Inflammatory macrophage treated with lipopolysaccharide for 1 hour (primary cell): ENCODE results near the gene TMIGD1.

Experiments
- DNase-seq, 2 donors: peaks; one replicate each; pipeline ENCODE4 v3.0.0-alpha.2; 2020 to 2022

The TMIGD1 gene

DNA sequence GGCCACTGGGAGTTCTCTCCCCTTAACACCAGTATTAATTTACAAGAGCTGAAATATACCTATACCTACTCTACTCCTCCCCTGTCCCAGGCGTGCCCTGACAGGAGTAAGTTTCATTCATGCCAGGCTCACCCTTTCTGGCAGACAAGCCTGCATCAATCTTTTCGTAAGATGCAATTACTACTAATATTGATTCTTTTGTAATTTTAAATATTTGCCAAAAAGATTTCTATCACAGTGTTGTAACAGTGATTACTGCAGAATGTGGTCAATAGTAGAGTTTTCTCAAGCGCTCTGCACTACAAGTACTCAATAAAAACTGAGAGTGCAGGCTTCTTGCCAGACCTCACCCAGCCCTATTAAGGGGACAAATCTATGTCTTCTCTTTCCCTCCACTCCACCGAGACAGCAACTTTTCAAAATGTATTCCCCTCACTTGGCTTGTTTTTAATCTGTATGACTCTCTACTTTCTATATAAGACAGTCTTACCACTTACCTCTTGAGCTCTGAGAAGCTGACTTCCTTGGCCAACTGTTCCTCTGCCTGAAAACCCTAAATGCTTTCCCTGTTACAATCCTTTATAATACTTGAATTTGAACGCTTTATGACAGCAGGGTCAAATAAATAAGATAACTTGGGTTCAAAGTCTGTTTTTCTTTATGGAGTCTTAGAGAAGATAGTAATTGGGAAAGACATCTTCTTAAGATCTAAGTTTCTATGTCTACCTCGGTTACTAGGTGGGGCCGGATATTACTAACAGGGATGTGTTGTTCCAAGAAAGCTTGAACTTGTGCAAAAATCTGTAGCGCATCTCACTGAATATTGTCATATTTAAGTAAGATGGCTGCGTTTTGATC is at the start of gene TMIGD1:
Gene TMIGD1 (minus strand): TSS at position 555 of the 858 bp plus-strand sequence. CDS start 1,924 bp downstream, outside the sequence.
- no peak for DNase-seq

- DNase-seq, result no peak
These were observed 48.5 kb upstream of the TMIGD1 start for GRCh38 chr17:30382345-30382744.

DNA sequence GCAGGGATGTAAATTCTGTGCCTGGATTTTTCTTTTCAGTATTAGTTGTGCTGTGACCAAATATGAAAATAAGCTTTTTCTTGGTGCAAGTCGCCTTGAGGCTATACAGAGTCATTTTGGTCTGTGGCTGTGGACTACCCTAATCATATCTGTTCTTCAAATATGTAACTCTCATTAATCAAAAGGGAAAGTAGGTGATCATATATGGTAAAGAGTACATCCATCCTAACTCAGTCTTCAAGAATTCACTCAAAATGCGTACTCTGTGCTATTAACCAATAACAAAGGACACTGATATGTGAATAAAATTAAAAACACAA is 47.4 kb upstream of the TMIGD1 start:
- no peak for DNase-seq

- peak; percentile 16 to 39 for DNase-seq
These were observed 46.9 kb upstream of the TMIGD1 start for GRCh38 chr17:30380643-30381339.

GRCh38 chr17:30379903-30380381 is 46.1 kb upstream of the TMIGD1 start:
- peak; percentile 71 to 72 for DNase-seq

- peak in 1 of 2 donors; percentile 20 for DNase-seq
These were observed 45.5 kb upstream of the TMIGD1 start for GRCh38 chr17:30379303-30379902.

- peak; percentile 90 to 99 for DNase-seq
These were observed 45.0 kb upstream of the TMIGD1 start, which contains the start of gene CPD for GRCh38 chr17:30378825-30379302. CPD (plus strand) TSS chr17:30378927; CDS start chr17:30378981, 54 bp downstream.

DNA sequence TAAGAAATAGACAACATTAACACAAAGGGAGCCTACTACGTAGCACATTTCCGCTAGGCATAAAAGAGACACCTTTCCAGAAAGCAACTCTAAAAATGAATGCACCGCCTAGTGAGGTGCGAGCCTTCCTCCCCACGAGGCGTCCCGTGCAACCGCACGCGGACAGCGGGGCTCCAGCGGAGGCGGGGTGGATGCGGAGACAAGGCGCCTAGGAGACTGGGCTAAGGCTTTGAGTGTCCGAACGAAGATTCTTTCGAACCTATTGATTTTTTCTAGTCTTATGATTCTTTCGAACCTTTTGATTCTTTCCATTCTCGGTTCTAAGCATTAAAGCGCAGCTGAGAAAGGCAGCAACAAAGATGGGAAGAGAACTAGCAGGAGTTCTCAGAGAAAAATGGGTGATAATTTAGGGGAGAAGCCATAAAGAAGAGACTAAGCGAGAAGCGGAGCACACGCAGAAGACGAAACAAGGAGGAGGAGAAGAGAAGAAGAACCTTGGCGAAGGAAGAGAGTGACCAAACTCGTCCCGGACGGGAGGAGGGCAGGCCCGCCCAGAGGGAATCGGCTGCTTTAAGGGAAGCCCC is 44.5 kb upstream of the TMIGD1 start:
- no peak for DNase-seq

GRCh38 chr17:30377574-30378240 is 43.9 kb upstream of the TMIGD1 start:
- no peak for DNase-seq

DNA sequence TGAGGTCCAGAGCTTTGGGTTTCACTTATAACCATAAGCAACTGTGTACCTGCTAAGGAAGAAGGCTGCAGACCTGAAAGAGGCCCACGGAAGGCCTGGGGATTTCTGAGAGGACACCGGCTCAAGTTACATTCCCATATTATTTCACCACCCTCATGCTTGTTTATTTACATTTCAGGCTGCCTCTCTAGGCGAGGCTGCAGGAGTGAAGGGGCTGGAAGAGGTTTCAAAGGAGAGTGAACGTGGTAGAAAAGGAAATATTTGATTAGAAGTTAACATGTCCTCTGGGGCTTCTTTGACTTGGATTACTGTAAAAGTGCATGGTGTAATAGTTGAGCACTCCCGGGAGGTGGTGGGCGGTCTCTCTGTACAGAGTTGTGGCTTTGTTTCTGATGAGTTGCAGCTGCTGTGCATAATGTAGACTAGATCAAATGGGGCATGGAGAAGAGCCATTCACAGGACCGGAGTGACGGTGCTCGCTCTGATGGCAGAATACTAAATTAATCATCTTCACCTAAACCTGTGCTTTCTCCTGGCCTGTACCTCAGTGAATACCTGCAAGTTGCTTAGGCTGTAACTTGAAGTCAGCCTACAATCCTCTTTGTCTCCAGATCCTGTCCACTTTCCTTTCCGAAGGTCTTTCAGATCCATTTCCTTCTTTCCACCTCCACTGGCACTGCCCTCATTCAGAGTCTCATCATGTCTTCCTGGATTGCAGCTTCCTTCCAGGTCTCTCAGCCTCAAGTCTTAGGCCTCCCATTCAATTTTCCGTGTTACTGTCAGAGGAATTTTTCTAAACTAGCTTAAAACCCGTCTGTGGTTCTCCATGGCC is 43.0 kb upstream of the TMIGD1 start:
- peak; percentile 62 to 65 for DNase-seq

DNA sequence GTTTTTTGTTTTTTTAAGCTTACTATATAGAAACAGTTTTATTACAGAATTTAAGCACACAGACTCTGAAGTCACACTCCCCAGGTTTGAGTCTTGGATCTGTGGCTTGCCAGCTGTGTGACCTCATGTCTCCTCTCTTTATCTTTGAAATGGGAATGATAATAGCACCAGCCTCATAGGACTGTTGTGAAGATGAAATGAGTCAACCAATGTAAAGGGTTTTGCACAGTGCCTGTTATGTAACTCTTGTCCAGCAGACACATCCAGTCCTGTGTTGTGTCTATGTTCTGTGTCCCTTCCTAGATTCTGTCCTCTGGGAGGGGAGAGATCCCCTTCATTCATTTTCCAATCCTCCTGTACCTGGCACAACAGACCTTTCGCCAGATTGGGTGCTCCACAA is 41.8 kb upstream of the TMIGD1 start:
- peak in 1 of 2 donors; percentile 17 for DNase-seq

DNA sequence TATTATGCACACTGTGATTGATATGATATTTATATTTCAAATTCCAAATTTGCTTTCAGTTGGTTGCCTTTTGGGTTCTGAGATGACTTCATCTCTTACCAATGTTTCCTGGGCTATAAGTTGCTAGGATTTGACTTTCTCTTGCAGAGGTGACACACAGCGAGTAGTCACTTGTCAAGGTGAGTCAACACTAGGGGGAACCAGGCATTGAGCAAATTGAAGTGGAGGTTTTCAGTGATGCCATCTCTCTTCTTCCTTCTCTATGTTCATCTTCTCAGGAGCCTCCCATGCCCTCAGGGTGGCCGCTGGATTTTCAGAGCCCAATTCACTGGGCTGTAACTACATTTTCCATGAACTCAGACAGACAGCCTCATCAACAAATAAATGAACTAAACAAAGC is 38.9 kb upstream of the TMIGD1 start:
- DNase-seq, result peak in 1 of 2 donors; percentile 23

DNA sequence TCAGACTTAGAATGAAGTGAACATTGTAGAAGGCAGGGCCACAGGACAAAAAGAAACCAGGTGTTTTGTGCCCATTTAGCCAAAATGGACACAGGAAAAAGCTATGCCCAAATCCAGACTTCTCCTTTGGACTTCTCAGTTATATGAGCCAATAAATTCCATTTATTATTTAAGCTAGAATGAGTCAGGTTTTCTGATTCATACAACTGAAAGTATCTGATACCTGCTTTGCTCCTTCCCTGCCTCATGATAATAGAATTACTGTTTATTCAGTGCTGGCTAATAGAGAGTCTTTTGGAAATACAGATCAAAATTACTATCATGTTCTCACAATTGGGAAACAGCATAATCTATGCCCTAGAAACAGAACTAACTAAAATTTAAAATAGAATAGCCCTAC is 36.1 kb upstream of the TMIGD1 start:
- no peak for DNase-seq

- DNase-seq, result no peak
These were observed 35.3 kb upstream of the TMIGD1 start for GRCh38 chr17:30368912-30369720.

DNA sequence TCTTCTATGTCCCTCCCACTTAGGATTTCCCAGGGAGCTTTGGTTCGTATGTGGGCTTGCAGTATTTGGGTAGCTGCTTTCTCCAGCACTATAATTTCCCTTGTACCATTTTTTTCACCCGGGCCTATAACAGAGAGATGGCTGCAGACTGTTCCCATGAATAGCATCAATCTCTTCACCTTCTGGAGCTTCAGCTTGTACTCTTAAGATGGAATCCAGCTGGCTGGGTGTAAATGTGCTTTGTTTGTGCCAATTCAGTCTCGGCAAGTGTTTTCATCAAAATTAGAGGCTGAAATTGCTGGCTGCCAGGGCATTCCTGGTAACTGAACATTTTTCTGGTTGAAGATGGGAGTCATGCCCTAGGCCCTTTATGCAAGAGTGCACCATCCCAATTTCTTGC is 32.7 kb upstream of the TMIGD1 start:
- DNase-seq, result no peak

DNA sequence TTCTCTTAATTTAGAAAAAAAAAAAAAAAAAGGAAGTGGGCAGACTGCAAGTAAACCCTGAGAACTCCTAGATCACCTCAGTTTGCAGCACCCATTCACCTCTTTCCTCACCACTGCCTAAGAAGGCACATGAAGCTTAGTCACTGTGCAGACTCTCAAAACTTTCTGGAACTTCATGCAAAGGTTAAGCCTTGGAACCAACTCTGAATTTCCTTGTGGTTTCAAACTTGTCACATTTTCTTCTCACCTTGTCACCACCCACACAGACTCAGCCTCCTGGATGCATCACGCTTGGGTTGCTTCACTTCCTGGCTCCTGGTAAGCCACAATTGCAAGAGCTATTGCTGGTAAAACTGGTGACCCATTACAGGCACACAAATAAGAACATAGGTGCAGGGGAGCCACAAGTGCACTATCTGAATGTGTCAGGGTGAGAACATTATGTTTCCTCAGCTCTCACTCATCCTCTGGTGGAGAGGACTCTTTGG is 29.9 kb upstream of the TMIGD1 start:
- DNase-seq, result peak in 1 of 2 donors; percentile 53

DNA sequence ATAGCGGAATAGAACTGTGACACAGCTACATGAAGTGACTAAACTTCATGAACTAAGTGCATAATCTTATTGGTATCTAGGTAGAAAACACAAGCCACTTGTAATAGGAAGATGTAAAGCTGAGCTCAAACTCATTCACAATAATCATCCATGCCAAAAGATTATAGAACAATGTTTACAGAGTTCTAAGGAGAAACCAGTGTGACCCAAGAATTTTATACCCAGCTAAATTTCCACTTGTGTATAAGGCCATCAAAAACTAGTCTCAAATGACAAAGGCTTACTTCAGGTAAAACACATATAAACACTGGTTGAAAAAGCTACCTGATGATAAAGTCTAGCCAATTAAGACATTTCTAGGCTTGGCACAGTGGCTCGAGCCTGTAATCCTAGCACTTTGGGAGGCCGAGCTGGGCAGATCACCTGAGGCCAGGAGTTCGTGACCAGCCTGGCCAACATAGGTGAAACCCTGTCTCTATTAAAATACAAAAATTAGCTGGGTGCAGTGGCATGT is 28.0 kb upstream of the TMIGD1 start:
- no peak for DNase-seq

GRCh38 chr17:30360086-30360808 is 26.4 kb upstream of the TMIGD1 start:
- DNase-seq, result peak; percentile 36 to 48

DNA sequence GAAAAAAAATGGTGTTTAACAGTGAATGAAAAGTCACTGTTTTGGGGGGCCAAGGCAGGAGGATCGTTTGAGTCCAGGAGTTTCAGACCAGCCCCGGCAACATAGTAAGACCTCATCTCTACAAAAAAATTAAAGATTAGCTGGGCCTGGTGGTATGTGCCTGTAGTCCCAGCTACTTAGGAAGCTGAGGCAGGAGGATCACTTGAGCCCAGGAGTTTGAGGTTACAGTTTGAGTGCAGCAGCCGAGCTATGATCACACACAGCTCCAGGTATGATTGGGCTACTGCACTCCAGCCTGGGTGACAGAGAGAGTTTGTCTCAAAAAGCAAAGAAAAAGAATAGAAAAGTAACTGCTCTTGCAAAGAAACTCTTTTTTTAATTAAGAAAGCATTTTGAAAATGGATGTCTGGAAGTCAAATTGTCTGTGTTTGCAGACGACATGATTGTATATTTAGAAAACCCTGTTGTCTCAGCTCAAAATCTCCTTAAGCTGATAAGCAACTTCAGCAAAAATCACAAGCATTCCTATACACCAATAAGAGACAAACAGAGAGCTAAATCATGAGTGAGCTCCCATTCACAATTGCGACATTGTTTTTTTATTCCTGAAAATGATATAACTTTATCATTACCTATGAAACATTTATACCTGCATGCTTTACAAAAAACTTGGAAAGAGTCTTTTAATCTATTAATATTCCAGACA is 24.4 kb upstream of the TMIGD1 start:
- no peak for DNase-seq
